AG10803 (cell line): Measurements from ENCODE around the gene FAM120C.

ENCODE experiments used
- DNase-seq: peaks from one replicate; pipeline ENCODE4 v3.0.0; 2010; ENCODE audit warnings: low read depth
- H3K4me3 ChIP-seq: 2 replicates; pipeline ENCODE4 v1.5.1; 2011; ENCODE audit warnings: mild to moderate bottlenecking, low read length, control low read depth
- CTCF ChIP-seq: conservative IDR thresholded peaks from 2 replicates; pipeline ENCODE4 v1.5.1; 2011; ENCODE audit warnings: mild to moderate bottlenecking, low read length, control low read depth, inconsistent platforms

Gene FAM120C

DNA sequence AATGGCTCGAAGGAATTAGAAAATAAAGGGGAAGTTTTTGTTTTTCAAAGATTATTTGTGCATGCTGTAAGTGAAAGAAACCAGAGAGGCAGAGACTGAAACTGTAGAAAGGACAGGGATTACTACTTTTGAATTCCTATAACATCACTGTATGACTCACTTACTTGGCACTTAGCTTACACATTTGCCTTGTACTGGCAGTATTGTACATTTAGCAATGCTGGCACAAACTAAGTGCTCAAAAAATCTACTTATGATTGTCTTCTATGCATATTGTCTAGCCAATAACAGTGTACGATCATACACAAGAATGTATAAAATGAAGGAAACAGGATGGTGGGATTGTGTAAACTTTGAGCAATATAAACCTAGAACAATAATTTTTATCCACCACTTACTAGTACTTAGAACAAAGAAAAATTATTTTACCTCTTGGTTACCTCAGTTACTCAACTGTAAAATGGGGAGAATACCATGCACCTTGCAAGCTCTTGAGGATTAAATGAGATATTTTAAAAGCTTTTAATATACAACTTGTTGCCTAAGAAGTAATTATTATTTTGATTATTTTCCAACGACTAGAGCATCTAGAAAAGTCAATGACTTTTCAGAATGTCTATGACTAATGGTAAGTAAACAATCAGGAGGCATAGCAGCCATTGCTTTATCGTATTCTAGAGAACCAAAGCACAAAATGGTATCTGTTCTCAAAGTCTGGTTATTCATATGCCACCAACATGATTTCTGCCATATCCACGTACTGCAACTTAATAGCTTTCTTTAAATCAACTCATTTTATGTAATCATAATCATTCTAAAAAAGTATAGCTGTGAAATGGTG is 4.7 kb downstream of the FAM120C start:
- DNase-seq, result peak; percentile 75
- TF ChIP-seq CTCF, result no peak
- H3K4me3 ChIP-seq, result no peak overlapping the region

GRCh38 chrX:54177306-54177705 is 5.7 kb downstream of the FAM120C start:
- no peak for DNase-seq
- no peak overlapping the region for H3K4me3 ChIP-seq

GRCh38 chrX:54173791-54174190 is 9.3 kb downstream of the FAM120C start:
- no peak overlapping the region for H3K4me3 ChIP-seq
- TF ChIP-seq CTCF, result no peak
- DNase-seq, result no peak

More at GRCh38 chrX:54177306-54177705, 5.7 kb downstream of the FAM120C start:
- no peak for TF ChIP-seq CTCF

- DNase-seq, result no peak
- no peak for TF ChIP-seq CTCF
- H3K4me3 ChIP-seq, result no peak overlapping the region
These were observed 10.6 kb downstream of the FAM120C start for GRCh38 chrX:54172455-54172854.

DNA sequence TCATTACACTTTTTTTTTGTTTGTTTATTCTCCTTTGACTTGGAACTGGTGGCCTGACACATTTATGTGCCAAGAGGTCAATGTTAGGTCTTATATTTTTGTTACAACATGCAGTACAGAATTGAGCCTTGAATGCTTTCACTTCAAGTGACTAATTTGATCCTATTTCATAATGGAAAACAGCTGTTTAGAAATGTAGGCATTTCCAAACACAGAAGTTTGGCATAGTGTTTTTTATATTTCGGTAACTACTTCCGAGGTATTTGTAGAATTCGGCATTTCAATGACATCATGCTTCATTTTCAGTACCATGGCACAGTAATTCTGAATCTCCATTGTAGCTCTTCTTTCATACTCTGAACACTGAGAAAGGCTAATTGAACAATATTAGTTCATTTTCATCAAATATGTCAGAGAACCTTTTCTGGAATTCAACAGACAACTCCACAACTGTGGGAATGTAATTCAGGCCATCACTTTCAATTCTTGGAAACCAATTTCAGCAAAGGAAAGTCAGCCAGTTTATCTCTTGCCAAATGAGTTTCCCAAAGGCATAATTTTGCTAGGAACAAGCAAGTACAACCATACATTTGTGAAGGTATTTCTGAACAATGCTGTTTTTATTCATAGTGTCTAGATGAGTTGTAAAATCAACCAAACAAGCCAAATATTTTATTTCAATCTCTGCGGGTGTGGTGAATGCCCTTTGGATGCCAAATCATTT is 11.4 kb downstream of the FAM120C start:
- peak; percentile 84 for DNase-seq
- no peak for TF ChIP-seq CTCF
- no peak overlapping the region for H3K4me3 ChIP-seq

GRCh38 chrX:54171091-54171490 is 12.0 kb downstream of the FAM120C start:
- TF ChIP-seq CTCF, result no peak
- H3K4me3 ChIP-seq, result no peak overlapping the region
- no peak for DNase-seq

DNA sequence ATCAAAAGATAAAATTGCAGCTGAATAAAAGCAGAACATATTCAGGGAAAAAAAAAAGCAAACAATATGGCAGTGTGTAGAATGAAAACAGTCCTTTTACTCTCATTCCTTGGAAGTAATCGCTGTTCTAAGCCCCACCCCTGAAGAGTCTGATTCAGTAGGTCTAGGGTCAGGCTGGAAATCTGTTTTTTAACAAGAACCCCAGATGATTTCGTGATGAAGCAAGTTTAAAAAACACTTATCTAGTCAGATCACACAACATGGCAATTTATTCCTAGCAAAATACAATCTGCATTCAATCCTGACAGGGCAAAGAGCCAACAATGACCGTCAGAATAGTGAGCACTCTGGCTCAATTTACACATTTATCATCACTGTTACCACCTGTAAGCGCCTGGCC is 16.1 kb downstream of the FAM120C start:
- no peak overlapping the region for H3K4me3 ChIP-seq
- DNase-seq, result peak; percentile 12
- no peak for TF ChIP-seq CTCF
